ENCODE results near the gene TBCD. TPM values are rescaled to one million over a fixed set of nuclear protein-coding genes. Genes with fewer than 3 reads are reported as not detected.
"Not testable (repeated sequence)": the region's sequence is repeated elsewhere in the genome, so short reads cannot be mapped to it uniquely, and the experiment has no call there.

The TBCD gene
- total RNA-seq, 2 donors from 2014 or later: 55.0 to 55.5 TPM

DNA sequence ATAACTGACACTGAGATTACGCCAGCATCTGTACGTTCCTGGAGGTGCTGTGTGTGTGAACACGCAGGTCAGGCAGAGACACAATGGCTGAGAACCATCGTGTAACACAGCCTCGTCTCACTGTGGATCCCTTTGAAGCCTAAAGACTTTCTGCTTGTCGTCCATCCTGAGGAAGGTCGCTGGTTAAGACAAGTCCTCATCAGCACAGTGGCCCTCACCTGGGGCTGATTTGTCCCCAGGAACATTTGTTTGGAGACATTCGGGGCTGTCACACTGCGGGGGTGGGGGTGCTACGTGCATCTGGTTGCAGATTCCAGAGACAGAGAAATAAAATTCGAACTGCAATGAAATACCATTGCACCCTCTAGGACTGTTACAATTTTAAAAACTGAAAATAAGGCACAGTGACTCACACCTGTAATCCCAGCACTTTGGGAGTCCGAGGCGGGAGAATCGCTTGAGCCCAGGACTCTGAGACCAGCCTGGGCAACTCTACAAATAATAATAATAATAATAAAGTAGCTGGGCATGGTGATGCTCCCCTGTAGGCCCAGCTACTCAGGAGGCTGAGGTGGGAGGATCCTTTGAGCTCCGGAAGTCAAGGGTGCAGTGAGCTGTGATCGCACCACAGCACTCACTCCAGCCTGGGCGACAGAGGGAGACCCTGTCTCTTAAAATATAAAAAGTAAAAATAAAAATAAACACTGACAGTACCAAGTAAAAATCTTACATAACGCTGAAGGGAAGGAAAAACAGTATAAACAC lies 215.6 kb downstream of the TBCD start:
- Histone ChIP-seq H3K9me3 (no peaks in the 10 kb centered on the region), H3K4me1 (ENCODE audit: control insufficient read depth in 1 of 2, low read depth in 2 of 2) (peaks cover 4 to 10% of the 10 kb centered on the region in 2 donors), H3K36me3 (no peaks in the 10 kb centered on the region), H3K27me3 (replicated peaks; ENCODE audit: insufficient read depth) (no peaks in the 10 kb centered on the region), H3K4me3 (no peak overlapping the region), H3K27ac (no peak overlapping the region)
- ATAC-seq (ENCODE audit: insufficient number of reproducible peaks, low FRiP score, low read depth): no peak
- TF ChIP-seq, protein P1, sequence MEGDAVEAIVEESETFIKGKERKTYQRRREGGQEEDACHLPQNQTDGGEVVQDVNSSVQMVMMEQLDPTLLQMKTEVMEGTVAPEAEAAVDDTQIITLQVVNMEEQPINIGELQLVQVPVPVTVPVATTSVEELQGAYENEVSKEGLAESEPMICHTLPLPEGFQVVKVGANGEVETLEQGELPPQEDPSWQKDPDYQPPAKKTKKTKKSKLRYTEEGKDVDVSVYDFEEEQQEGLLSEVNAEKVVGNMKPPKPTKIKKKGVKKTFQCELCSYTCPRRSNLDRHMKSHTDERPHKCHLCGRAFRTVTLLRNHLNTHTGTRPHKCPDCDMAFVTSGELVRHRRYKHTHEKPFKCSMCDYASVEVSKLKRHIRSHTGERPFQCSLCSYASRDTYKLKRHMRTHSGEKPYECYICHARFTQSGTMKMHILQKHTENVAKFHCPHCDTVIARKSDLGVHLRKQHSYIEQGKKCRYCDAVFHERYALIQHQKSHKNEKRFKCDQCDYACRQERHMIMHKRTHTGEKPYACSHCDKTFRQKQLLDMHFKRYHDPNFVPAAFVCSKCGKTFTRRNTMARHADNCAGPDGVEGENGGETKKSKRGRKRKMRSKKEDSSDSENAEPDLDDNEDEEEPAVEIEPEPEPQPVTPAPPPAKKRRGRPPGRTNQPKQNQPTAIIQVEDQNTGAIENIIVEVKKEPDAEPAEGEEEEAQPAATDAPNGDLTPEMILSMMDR (IDR thresholded peaks at IDR 0.05): no peak
- DNase-seq (ENCODE audit: low spot score): no peak

DNA sequence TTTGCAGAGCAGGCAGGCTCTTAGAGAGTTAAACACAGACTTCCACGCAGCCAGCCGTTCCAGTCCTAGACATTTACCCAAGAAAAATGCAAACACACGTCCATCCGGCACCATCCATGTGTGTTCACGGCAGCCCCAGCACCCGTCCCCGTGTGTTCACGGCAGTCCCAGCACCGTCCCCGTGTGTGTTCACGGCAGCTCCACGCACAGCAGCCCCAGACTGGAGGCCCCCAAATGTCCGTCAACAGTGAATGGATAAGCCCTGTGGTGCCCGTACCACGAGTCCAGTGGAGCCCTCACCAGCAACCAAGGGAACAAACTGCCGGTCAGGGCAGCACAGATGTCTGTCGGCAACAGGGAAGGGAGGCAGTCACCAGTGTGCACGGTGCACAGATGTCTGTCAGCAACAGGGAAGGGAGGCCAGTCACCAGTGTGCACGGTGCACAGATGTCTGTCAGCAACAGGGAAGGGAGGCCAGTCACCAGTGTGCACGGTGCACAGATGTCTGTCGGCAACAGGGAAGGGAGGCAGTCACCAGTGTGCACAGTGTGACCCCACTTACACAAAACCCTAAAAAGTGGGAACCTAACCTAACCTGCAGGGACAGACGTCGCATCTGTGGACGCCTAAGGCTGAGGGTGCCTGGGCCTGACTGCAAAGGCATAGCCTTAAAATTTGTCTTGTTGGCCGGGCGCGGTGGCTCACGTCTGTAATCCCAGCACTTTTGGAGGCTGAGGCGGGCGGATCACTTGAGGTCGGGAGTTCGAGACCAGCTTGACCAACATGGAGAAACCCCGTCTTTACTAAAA lies 216.4 kb downstream of the TBCD start:
- DNase-seq (ENCODE audit: low spot score); H3K27me3 ChIP-seq (replicated peaks; ENCODE audit: insufficient read depth); ATAC-seq (ENCODE audit: insufficient number of reproducible peaks, low FRiP score, low read depth): not testable (repeated sequence)

DNA sequence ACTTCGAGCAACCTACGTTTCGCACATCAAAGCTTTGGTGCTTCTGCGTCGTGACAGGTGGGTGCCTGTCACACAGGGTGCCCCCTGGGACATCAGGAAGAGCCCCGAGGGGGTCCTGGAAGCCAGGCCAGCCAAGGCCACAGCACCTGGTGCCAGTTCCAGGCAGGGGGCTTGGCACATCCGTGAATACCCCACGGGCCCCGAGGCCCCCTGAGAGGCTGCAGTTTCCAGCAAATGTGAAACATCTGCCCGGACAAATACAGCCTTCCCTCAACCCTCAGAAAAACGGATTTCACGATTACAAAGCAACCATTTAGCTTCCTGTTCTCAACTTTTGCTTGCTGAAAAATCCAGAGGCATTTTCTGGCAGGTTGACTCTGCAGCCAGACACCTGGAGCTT lies 218.2 kb downstream of the TBCD start:
- H3K27ac ChIP-seq: no peak overlapping the region
- no peaks in the 10 kb centered on the region for H3K27me3 ChIP-seq (replicated peaks; ENCODE audit: insufficient read depth)
- ATAC-seq (ENCODE audit: insufficient number of reproducible peaks, low FRiP score, low read depth) (no peak), DNase-seq (ENCODE audit: low spot score) (no peak)
- H3K4me3 ChIP-seq: no peak overlapping the region
- no peaks in the 10 kb centered on the region for H3K9me3 ChIP-seq
- TF ChIP-seq, protein P1 (IDR thresholded peaks at IDR 0.05): no peak
- no peaks in the 10 kb centered on the region for H3K4me1 ChIP-seq (ENCODE audit: control insufficient read depth in 1 of 2, low read depth in 2 of 2)
- H3K36me3 ChIP-seq: no peaks in the 10 kb centered on the region

More for the DNA sequence above, 216.4 kb downstream of the TBCD start:
- H3K9me3 ChIP-seq; H3K4me1 ChIP-seq (ENCODE audit: control insufficient read depth in 1 of 2, low read depth in 2 of 2); H3K4me3 ChIP-seq; H3K27ac ChIP-seq; H3K36me3 ChIP-seq: not testable (repeated sequence)

DNA sequence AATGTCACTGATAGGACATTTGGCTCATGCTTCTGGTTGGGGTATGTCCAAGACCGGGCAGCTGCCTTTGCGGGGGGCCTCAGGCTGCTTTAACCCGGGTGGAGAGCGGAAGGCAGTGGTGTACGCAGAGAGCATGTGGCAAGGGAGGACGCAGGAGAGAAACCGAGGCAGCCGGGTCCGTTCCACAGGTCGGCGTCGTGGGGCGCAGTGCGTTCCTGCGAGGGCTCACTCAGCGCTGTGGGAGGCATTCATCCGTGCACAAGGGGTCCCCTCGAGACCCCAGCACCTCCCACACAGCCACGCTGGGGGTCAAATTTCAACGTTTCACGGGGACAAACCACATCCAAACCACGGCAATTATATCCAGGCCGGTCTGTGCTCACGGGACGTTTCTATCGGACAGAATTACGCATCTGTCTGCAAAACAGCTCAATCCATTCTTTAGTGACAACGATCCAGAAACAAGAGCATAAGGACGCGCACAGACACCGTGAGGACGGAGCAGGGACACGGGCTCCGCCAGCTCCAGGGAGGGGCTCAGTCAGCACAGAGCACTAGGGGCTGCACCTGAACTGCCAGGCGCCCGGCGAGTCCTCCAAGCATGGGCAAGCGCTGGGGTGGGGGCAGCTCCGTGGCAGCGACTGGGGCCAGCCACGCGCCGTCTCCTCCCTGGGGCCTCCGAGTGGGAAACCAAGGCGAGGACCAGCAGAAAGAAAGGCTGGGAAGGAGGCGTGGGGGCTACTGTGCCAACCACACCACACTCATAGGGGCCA lies 219.1 kb downstream of the TBCD start:
- H3K27ac ChIP-seq: no peak overlapping the region
- H3K4me3 ChIP-seq: no peak overlapping the region
- H3K4me1 ChIP-seq (ENCODE audit: control insufficient read depth in 1 of 2, low read depth in 2 of 2): no peaks in the 10 kb centered on the region
- no peak for DNase-seq (ENCODE audit: low spot score)
- TF ChIP-seq, protein P1 (IDR thresholded peaks at IDR 0.05): no peak
- H3K27me3 ChIP-seq (replicated peaks; ENCODE audit: insufficient read depth): no peaks in the 10 kb centered on the region
- H3K9me3 ChIP-seq: no peaks in the 10 kb centered on the region
- H3K36me3 ChIP-seq: no peaks in the 10 kb centered on the region
- ATAC-seq (ENCODE audit: insufficient number of reproducible peaks, low FRiP score, low read depth): no peak

DNA sequence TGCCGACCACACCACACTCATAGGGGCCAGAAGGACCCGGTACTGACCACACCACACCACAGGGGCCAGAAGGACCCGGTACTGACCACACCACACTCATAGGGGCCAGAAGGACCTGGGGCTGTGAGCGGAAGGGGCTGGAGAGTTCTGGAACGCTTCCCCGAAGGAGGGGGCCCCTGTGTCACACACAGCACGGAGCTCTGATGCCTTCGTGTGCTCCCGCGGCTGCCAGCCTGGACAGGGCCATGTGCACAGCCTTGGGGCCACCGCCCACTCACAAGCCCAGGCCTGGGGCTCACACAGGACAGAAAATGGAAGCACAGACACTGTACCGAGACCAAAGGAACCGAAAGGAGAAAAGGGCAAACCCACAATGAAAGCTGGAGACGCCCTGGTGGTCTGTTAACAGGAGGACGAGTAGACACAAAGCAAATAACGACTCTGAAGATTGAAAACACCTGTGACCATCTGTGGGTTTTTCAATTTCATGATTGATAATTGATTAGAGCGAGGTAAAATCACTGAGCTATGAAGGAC lies 221.0 kb downstream of the TBCD start:
- Histone ChIP-seq H3K27me3 (replicated peaks; ENCODE audit: insufficient read depth) (no peaks in the 10 kb centered on the region), H3K4me3 (no peak overlapping the region), H3K9me3 (no peaks in the 10 kb centered on the region), H3K4me1 (ENCODE audit: control insufficient read depth in 1 of 2, low read depth in 2 of 2) (no peaks in the 10 kb centered on the region), H3K27ac (no peak overlapping the region), H3K36me3 (no peaks in the 10 kb centered on the region)
- ATAC-seq (ENCODE audit: insufficient number of reproducible peaks, low FRiP score, low read depth): no peak
- TF ChIP-seq, protein P1 (IDR thresholded peaks at IDR 0.05): no peak
- no peak for DNase-seq (ENCODE audit: low spot score)
